Esophagus muscularis mucosa (tissue), 3 donors: ENCODE data around the gene PRKCH.

Experiments used
- POLR2A ChIP-seq: fragments of 450-650 bp; IDR thresholded peaks from one replicate; pipeline ENCODE4 v1.6.1; 2017; ENCODE audit warnings: antibody characterized with exemption, moderate library complexity, mild to moderate bottlenecking, low read depth
- TF ChIP-seq, protein P1 (sequence below), 3 experiments: fragments of 200-600 bp in 2 of 3; fragments of 450-650 bp in 1 of 3; sonication (generic) in 2 of 3; IDR thresholded peaks; one replicate each; pipeline ENCODE4 v1.5.1; 2017 to 2019; ENCODE audit warnings: antibody characterized with exemption in 3 of 3, mild to moderate bottlenecking in 2 of 3, moderate library complexity in 1 of 3

- TF ChIP-seq, protein P1, sequence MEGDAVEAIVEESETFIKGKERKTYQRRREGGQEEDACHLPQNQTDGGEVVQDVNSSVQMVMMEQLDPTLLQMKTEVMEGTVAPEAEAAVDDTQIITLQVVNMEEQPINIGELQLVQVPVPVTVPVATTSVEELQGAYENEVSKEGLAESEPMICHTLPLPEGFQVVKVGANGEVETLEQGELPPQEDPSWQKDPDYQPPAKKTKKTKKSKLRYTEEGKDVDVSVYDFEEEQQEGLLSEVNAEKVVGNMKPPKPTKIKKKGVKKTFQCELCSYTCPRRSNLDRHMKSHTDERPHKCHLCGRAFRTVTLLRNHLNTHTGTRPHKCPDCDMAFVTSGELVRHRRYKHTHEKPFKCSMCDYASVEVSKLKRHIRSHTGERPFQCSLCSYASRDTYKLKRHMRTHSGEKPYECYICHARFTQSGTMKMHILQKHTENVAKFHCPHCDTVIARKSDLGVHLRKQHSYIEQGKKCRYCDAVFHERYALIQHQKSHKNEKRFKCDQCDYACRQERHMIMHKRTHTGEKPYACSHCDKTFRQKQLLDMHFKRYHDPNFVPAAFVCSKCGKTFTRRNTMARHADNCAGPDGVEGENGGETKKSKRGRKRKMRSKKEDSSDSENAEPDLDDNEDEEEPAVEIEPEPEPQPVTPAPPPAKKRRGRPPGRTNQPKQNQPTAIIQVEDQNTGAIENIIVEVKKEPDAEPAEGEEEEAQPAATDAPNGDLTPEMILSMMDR (IDR thresholded peaks at IDR 0.05) = no peak
- TF ChIP-seq POLR2A = no peak
These were observed 95.2 kb downstream of the PRKCH start for GRCh38 chr14:61416591-61416990.
